Frontal cortex (tissue), 4 donors: Measurements from ENCODE around the gene PKD1L1. TPM values are rescaled to one million over a fixed set of nuclear protein-coding genes. Genes with fewer than 3 reads are reported as not detected.

Source experiments
- DNase-seq, 2 donors: peaks; one replicate each; pipeline ENCODE4 v3.0.0; 2012; ENCODE audit warnings: low spot score in 2 of 2
- FAIRE-seq: peaks from 2 replicates; lab custom pipeline; 2012; peaks lifted over from hg19 to GRCh38; lab: Jason Lieb, UNC
- total RNA-seq: library from RNA; depleted of rRNA; stranded (reverse); fragments of >200 nt; gene quantifications from one replicate; pipeline ENCODE4 v1.2.3, GENCODE V29; 2014
- donor health status: control.
- donor health status: control.
- donor health status: control.

Gene PKD1L1
- total RNA-seq, 1 donor from 2014 or later = under 0.01 TPM

DNA sequence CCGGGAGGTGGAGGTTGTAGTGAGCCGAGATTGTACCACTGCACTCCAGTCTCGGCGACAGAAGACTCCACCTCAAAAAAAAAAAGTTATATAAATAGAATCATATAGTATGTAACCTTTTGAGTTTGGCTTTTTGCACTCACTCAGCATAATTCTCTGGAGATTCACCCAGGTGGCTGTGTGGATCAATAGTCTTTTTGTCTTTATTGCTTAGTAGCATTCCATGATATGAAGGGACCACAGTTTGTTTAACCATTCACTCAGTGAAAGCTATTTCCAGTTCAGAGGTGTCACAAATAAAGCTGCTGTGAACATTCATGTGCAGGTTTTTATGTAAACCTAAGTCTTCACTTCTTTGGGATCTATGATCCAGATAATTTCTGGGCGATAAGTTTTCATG, 167.7 kb downstream of the PKD1L1 start:
- FAIRE-seq (no peak), DNase-seq (no peak)

DNA sequence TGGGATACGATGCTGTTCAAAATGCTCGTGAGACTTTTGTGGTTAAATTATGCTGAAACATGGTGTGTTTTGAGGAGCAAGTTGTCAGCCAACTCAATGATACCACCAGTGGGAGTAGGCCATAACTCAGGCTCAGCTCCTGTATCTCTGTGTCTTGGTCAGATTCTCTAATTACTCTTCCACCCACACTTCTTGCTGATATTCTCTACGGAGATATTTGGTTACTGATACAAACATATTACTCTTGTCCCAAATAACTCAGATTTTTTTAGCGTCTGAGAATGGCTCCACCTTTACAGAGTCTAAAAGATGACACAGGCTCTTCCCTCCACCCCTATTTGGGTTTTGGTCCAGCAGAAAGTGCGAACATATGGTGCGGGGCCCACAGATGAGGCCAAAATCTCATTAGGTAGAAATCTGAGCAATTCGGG, 168.9 kb downstream of the PKD1L1 start:
- no peak for FAIRE-seq
- DNase-seq = no peak

DNA sequence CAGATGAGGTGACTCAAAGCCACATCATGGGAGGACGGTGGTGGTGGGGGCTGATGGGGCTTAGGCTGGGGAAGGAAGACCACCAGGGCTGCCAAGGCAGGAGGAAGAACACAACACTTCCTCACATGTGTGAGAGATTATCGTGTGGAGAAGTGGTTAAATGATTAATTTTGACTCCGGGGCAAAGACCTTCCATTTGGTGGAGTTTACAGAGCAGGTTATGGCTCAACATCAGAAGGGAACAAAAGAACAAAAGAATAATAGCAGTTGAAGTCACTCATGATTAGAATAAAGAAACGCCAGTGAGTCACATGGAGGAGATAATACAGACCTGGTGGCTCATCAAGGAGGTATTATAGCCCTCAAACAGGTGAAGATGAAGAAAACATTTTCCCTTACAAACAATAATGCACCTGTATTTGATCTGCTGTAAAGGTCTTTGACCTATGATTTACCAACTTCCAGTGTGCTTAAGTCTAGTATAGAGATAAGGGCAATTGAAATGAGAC, 170.1 kb downstream of the PKD1L1 start:
- FAIRE-seq = no peak
- DNase-seq = no peak

DNA sequence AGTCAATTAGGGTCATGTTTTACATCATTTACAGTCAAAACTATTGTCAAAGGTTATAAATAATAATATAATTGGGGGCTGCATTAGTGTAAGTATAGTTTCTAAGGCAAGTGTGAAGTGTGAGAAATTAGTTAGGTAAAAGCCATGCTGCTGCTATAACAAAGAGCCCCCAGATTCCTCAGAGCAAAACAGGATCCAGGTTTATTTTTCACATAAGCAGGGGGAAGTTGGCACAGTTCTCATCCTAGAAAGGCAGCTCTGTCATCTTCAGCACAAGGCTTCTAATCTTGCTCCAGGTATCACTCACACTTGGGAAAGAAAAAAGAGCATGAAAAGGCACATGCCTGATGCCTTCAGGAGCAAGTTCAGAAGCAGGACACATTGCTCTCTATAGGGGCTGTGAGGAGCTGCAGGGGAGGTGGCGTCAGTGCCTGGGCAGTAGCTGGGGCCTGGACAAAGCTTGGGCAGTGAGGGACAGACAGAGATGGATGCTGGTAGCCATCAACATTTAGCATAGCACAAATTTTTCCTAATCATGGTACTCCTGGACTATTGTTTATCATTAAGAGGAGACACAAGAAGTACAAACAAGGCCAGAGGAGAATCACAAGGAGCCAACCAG, 170.6 kb downstream of the PKD1L1 start:
- FAIRE-seq = no peak
- DNase-seq = no peak

DNA sequence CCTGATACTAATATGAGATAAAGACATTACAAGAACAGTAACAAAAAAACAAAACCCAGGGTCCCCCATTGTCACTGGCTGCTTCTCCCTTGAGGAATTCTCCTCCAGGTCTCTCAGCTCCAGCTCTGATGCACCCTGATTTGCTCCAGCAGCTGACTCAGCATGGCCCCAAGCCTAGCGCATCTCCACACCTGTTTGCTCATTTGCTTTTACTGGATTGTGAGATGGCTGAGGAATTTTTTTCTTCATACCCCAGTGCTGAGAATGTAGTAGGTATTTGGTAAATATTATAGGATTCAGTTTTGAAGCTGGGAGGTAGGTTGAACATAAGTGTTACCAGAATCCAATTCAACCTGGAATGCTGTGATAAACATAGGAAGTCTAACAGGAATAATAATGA, 171.9 kb downstream of the PKD1L1 start:
- FAIRE-seq (no peak), DNase-seq (no peak)

DNA sequence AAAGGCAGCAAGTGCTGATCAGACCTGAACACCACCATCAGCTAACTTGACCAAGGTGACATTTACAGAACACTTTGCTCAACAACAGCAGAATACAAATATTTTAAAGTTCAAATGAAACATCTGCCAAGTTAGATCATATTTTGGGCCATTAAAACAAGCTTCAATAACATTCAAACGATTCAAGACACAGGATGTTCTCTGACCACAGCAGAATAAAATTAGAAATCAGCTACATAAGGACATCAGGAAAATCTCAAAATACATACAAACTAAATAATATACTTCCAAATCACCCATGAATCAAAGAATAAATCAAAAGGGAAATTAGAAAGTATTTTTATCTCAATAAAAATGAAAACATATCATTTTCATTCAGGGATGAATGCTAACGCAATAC, 173.0 kb downstream of the PKD1L1 start:
- DNase-seq (no peak), FAIRE-seq (no peak)

DNA sequence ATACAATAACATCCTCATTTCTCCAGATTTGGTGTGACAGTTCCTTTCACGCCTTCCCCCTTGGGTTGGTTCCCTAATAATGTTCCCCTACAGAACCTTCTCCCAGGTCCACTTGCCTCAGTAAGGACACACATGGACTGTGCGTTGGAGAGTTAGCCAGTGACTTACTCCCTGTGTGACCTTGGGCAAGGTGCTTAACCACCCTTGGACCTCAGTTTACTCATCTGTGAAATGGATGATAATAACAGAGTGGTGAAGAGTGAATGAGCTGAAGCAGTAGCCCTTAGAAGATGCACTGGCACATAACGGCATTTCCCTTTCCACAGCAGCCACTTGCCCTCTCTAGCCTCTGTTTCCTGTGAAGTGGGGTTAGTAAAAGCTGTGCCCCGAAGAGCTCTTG, 175.8 kb downstream of the PKD1L1 start:
- DNase-seq = no peak
- FAIRE-seq = no peak

DNA sequence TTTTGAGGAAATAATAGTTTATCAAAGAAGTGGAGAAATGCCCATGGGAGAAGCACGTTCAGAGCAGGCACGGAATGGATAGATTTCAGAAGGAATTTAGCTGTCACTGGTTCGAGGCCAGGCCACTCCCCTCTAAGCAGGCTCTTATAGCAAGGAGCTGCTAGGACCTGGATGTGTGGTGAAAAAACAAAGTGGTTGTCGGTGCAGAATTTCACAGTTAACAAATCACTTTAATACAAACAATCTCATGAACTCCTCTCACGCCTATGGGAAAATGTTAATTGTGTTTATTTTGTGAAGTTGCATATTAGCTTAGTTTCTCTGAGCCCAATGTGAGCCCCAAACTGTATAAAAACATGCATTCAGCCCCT, 176.3 kb downstream of the PKD1L1 start:
- DNase-seq = no peak
- FAIRE-seq = no peak

DNA sequence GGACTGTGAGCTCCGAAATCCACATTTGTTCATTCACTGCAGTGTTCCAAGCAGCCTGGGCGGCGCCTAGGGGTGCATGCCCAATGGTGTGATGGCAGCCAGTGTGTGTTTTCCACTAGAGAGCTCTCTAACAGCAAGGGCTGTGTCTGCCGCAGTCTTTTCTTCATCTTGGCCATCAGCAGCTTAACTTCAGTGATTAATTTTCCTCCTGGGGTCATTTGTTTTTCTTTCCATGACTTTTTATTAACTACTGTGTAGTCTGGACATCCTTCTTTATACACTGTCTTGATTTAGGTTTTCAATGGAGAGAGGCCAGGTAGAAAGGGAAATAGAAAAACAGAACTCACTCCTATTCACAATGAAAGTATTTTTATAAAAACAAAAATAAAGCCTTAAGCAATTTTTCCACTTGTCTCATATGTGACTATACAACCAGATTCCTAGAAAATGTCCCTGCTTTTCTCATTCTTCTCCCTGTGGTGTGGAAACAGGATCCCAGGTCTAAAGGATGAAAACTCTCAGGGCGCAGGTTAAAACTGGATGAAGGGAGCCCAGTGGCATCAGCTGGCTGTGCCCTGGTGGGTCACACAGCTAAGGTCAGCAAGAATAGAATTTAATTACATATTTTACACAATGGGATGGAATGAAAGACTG, 176.8 kb downstream of the PKD1L1 start:
- no peak for DNase-seq
- no peak for FAIRE-seq

DNA sequence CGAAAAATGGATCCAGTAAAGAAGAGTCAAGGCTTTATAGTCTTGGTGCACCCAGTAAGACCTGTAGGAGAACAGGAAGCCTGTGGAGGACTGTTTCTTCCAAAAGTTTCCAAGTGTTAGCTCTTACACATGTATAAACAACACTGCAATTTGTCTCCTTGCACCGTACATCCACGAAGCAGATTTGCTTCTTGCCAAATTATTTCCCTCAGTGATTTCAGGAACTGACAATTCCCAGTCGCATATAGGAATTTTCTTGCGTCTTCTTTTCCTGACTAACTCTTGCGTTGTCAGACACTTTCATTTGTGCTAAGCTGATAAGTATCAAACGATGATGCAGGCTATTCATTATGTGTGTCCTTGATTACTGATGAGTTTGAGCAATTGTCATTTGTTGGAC, 182.1 kb downstream of the PKD1L1 start:
- DNase-seq (no peak), FAIRE-seq (no peak)

DNA sequence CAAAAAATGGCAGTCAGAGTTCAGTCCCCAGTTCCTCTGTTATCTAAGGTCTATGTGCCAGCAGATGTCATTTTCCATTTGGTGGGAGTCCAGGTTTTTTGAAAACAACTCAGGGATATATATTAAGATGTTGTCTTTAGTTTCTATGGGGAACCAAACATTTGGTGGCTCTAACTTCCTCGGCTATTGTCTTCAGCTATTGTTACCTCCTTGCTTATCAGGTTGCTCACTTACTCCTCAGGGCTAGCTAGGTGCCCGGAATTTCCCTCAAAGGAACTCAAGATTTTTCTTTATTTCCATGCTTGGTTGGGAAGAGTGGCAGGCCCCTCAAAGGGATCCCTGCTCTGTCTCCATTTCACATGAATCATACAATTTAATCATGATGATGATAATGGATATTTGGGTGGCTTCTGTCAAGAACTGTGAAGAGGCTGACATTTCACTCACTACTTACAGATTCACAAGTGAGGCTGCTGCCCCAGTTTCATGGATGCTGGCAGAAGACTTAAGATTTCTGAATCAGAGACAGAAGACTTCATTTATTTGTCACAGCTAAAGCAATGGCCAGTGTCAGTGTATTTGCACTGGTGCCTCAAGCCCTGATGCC, 182.8 kb downstream of the PKD1L1 start:
- no peak for DNase-seq
- FAIRE-seq = no peak

DNA sequence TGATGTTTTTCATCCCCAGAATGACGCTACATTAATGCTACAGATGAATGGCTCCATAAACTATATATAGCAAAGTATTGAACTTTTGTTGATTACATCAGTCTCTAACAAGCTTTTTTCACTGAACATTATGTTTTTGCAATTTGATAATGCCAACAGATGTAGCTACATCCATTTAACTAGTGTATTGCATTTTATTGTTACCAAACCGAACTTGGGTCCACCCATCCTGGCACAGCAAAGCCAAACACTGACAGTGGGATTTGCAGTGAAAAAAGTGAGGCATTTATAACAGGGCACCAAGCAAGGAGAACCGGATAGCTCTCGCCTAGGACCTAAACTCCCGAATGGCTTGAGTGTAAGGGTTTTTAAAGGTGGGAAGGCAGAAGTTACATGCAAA, 183.5 kb downstream of the PKD1L1 start:
- DNase-seq (no peak), FAIRE-seq (no peak)

DNA sequence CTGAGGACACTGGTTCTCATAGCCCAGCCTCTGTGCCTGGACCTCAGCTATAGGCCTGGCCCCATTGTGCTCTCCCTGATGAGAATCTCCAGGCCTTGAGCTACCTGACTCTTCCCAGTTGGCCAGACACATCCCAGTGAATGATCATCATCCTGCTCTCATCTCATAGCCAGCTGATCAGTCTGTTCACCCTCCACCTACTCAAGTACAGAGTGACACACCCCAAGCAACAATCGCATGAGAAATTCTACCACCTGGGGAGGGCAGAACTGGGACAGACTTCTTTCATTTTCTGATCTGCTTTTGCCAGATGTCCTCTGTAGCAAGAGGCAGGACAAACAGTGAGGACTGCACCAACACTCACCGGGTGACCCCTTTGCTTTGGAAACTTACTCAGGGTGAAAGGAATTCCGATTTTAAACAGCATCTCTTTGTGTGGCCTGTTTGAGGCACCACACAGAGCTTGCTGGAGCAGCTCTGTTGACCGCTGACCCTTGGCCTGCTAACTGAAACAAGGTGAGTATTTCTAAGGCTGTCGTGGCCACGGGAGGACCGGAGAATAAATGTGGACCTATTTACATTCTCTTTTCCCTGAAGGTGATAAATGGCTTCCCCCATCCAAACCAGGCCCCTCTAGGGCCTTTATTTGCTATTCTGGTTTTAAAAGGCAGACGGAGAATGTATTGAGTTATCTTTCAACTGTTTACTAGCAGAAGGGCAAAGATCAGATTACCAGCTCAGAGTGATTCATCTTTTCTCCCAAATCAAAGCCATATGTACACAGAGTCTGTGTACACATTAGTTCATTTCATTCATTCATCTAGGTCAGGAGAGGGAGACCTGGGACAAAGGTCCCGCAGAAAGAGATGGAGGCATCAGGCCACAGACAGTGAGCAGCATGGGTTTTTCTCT, 184.9 kb downstream of the PKD1L1 start:
- DNase-seq (no peak), FAIRE-seq (no peak)

DNA sequence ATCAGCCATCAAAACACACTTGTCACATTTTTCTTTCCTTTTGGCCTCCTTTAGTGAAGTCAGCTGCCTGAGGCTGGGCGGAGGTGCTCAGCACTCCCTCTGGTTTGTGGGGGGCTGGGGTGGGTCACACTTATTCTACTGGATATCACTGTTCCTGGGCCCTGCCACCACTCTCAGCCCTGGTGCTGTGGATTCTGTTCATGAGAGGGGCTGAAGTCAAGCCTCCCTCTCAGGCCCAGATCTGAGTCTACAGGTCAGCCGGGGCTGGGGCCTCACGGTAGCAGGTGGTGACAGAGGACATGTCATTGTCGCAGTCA, 185.6 kb downstream of the PKD1L1 start:
- no peak for DNase-seq
- FAIRE-seq = no peak

DNA sequence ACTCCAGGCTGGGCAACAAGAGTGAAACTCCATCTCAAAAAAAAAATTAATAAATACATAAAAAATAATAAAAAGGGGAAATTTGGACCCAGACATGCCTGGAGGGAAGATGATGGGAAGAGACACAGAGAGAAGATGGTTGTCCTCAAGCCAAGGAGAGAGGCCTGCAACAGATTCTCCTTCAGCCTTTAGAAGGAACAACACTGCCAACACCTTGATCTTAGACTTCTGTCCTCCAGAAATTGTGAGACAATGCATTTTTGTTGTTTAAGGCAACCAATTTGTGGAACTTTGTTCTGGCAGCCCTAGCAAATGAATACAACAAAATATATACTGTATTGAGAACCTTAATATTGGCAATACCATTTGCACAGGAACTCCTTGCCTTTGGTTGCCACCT, 186.1 kb downstream of the PKD1L1 start:
- DNase-seq (no peak), FAIRE-seq (no peak)

DNA sequence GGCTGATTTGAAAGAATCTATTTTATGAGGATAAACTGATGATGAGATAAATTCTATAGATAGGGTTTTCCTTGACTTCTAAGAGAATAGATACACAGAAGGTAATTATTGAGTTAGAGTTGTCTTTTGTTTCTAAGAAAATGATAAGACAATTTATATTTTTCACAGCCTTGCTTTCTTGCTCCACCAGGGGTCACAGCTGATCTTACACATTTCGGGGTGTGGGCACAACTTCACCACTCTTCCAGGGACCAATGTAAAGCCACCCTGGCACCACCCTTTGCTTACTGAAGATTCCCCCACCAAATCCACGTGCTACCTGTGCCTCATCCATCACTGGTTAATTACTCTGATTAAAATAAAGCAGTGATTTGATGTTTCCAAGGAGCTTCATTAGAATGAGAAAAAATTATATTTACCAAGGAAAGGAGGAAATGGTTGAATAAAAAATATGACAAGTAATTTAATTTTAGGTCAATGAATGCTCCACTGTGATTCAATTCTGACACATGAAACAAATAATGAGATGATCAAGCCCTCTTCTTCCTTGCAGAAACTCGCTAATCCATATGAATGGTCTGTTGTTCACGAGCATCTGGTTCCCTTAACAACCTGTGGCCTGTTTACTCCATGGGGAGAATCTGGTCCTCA, 189.1 kb downstream of the PKD1L1 start:
- FAIRE-seq (no peak), DNase-seq (no peak)

DNA sequence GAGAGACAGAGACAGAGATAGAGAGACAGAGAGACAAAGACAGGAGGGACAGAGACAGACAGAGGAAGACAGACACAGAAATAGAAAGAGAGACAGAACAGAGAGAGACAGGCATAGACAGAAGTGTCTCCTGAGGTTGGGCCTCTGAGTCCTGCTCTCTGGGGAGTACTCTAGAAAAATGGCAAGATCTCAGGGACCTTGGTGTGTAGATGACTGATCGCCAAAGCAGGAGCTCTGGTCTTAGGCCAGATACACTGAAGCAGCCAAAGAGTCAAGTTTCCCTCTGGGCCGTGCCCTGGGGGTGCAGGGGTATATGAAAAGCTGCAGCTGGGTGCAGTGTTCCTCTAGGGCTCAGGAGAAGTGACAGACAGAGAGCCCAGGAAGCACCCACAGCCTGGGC, 189.7 kb downstream of the PKD1L1 start:
- FAIRE-seq = no peak
- DNase-seq = no peak

DNA sequence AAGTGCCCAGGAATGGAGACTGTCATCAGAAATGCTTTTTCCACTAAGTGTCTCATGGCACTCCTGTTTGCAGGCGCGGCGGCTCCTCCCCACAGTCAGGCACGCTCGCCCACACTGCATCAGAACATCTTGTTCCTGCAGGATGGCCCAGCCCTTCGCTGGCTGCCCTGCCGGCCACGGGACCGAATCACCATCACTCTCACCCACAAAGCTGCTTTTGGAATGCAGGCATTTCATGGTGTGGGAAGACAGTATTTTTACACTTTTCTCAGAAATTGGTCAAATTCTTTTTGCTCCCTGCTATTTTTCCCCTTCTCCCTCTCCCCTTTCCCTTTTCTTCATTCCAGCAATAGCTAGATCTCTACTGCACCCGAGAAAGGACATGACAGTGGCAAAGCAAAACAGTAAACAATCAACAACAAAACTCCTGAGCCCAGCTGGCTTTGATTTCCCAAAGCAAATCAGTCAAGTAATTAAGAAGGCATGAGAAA, 190.3 kb downstream of the PKD1L1 start:
- no peak for FAIRE-seq
- peak in 1 of 2 donors; percentile 42 for DNase-seq

DNA sequence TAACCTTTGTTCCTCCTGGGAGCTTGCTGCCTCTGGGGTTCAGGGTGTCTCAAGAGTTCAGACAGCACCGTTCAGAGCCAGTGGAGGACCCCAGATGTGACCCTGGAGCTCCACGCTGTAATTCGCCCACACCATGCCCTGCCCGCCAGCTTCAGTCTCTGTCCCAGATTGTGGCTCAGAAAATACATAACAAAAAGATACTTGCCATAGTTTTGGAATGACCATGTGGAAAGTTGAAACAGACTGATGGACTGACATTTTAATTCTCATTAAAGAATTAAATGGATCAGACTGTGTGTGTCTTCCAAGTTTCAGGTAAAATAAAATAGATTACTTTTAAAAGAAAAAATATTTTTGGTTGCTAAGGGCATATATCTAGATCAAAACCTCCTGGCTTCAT, 191.6 kb downstream of the PKD1L1 start:
- no peak for DNase-seq
- no peak for FAIRE-seq

DNA sequence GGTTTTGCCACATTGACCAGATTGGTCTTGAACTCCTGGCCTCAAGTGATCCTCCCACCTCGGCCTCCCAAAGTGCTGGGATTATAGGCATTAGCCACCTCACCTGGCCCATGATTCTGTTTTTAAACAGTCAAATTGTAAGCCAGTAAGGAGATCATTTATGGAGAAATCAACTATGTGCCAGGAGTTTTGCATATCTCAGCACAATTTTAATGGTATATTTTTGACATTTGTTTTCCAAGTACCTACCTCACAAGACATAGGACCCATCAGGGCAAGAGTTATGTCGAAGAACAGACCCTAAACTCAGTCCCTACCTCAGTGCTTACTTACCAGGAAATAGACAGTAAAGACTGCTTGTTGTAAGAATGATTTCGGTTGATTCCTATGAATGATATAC, 193.0 kb downstream of the PKD1L1 start:
- FAIRE-seq (no peak), DNase-seq (no peak)
